ENCODE results near the gene RAPGEF5.

The RAPGEF5 gene

DNA sequence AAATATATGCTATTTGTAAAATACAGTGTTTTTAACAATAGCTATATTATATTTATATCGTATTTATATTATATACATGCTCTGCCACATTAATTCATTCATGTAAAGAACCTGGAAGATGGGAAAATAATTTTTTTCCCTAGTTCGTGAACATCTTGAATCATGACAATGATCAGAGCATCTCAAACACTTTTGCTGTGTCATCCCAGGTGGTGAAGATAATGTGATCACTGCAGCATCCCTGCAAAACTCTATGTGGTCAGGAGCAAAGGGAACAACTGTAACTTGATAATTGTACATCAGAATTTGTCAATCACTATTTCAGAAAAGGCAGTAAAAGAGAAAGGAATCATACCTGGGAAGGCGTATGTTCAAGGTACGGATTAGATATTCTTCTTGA lies 39.3 kb downstream of the RAPGEF5 start:
- no peak overlapping the region for H3K4me3 ChIP-seq (ENCODE audit: low read length)
- no peak overlapping the region for H3K27ac ChIP-seq (ENCODE audit: low read depth, low read length)
- no peaks in the 10 kb centered on the region for H3K27me3 ChIP-seq (ENCODE audit: control insufficient read depth, insufficient read depth, low read length)
- H3K9ac ChIP-seq (ENCODE audit: low read length), result no peak overlapping the region
- H3K36me3 ChIP-seq (ENCODE audit: control insufficient read depth, insufficient read depth, low read length), result no peaks in the 10 kb centered on the region
- no peaks in the 10 kb centered on the region for H3K4me1 ChIP-seq (ENCODE audit: control insufficient read depth, insufficient read depth, low read length)

DNA sequence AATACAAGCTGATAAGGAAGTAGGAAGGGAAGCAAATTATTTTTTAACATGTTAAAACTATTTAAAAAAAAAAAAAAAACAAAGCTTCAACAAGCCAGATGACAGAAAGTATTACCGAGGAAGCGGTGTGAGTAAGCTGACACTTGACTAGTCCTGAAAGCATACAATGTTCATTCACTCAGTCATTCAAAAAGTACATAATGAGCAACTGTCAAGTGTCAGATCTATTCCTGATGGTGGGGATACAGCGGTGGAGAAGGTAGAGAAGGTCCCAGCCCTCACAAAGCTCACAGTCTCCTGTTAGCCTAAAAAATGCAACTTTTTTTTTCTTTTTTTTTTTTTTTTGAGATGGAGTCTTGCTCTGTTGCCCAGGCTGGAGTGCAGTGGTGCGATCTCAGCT lies 40.0 kb downstream of the RAPGEF5 start:
- no peak overlapping the region for H3K27ac ChIP-seq (ENCODE audit: low read depth, low read length)
- no peaks in the 10 kb centered on the region for H3K36me3 ChIP-seq (ENCODE audit: control insufficient read depth, insufficient read depth, low read length)
- no peaks in the 10 kb centered on the region for H3K4me1 ChIP-seq (ENCODE audit: control insufficient read depth, insufficient read depth, low read length)
- no peak overlapping the region for H3K4me3 ChIP-seq (ENCODE audit: low read length)
- H3K9ac ChIP-seq (ENCODE audit: low read length), result no peak overlapping the region
- H3K27me3 ChIP-seq (ENCODE audit: control insufficient read depth, insufficient read depth, low read length), result no peaks in the 10 kb centered on the region

DNA sequence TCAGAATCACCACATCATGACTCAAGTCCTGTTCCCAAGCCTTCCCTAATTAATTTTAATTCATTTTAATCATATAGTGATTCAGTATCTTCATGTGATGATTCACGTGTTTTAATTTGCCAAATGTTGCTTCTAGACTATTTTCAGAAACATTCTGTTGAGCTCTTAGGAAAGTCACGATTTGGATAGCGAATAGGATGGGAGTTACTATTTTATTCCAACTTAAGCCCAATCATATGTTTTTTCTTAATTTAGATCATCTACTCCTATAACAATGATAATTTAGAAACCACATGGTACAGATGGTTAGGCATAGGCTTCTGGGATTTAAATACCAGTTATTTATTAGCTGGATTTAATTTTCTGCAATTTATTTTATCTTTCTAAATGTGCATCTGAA lies 49.1 kb downstream of the RAPGEF5 start:
- Histone ChIP-seq H3K27me3 (ENCODE audit: control insufficient read depth, insufficient read depth, low read length) (no peaks in the 10 kb centered on the region), H3K27ac (ENCODE audit: low read depth, low read length) (no peak overlapping the region), H3K36me3 (ENCODE audit: control insufficient read depth, insufficient read depth, low read length) (no peaks in the 10 kb centered on the region), H3K9ac (ENCODE audit: low read length) (no peak overlapping the region), H3K4me3 (ENCODE audit: low read length) (no peak overlapping the region), H3K4me1 (ENCODE audit: control insufficient read depth, insufficient read depth, low read length) (no peaks in the 10 kb centered on the region)

DNA sequence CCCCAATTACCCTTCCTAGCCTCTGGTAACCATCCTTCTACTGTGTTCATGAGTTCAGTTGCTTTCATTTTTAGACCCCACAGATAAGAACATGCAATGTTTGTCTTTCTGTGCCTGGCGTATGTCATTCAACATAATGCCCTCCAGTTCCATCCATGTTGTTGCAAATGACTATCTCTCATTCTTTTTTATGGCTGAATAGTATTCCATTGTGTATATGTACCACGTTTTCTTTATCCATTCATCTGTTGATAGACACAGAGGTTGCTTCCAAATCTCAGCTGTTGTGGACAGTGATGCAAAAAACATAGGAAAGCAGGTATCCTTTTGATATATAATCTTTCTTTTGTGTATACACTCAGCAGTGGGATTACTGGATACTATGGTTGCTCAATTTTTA lies 51.2 kb downstream of the RAPGEF5 start:
- no peaks in the 10 kb centered on the region for H3K4me1 ChIP-seq (ENCODE audit: control insufficient read depth, insufficient read depth, low read length)
- no peak overlapping the region for H3K4me3 ChIP-seq (ENCODE audit: low read length)
- H3K9ac ChIP-seq (ENCODE audit: low read length), result no peak overlapping the region
- no peak overlapping the region for H3K27ac ChIP-seq (ENCODE audit: low read depth, low read length)
- no peaks in the 10 kb centered on the region for H3K27me3 ChIP-seq (ENCODE audit: control insufficient read depth, insufficient read depth, low read length)
- H3K36me3 ChIP-seq (ENCODE audit: control insufficient read depth, insufficient read depth, low read length), result no peaks in the 10 kb centered on the region

DNA sequence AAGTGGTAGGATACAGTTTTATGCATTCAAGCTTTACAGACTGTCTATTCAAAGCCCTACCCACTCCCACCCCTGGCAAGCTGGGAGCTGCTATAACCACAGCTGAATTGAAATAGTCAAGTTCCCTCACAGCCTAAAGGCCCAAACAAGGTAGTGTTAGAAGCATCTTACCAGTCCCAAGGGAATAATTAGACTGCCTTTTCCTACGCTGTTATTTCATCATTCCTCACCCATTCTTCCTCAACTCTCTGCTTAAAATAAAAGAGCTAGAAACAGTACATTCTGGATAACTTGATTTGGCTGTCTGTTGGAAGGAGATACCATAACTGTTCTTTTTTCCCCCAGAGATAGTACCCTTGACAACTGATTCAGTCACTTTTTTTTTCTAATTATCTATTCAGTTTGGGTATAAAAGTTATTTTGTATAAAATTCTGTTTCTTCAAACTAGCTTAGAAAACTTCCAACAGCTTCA lies 54.0 kb downstream of the RAPGEF5 start:
- H3K27me3 ChIP-seq (ENCODE audit: control insufficient read depth, insufficient read depth, low read length), result no peaks in the 10 kb centered on the region
- no peak overlapping the region for H3K9ac ChIP-seq (ENCODE audit: low read length)
- H3K4me3 ChIP-seq (ENCODE audit: low read length), result no peak overlapping the region
- H3K4me1 ChIP-seq (ENCODE audit: control insufficient read depth, insufficient read depth, low read length), result no peaks in the 10 kb centered on the region
- no peaks in the 10 kb centered on the region for H3K36me3 ChIP-seq (ENCODE audit: control insufficient read depth, insufficient read depth, low read length)
- no peak overlapping the region for H3K27ac ChIP-seq (ENCODE audit: low read depth, low read length)

DNA sequence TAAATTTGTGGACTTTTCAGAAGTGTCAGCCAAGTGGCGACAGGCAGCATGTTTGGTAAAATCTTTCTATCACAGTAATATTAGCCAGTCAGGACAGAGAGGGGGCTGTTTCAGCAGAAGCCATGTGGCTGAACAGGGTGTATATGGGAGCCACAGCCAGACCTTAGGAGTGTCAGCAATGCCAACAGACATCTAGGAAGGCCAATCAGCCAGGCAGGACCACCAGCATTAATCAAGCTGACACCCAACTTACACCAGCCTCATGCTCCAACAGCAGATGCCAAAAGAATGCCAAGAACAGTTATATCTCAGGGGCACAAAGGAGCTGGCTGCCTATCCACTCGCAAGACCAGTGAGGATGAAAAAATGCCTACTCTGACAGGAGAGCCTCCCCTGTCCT lies 54.8 kb downstream of the RAPGEF5 start:
- Histone ChIP-seq H3K27me3 (ENCODE audit: control insufficient read depth, insufficient read depth, low read length) (no peaks in the 10 kb centered on the region), H3K4me1 (ENCODE audit: control insufficient read depth, insufficient read depth, low read length) (no peaks in the 10 kb centered on the region), H3K4me3 (ENCODE audit: low read length) (no peak overlapping the region), H3K27ac (ENCODE audit: low read depth, low read length) (no peak overlapping the region), H3K36me3 (ENCODE audit: control insufficient read depth, insufficient read depth, low read length) (no peaks in the 10 kb centered on the region), H3K9ac (ENCODE audit: low read length) (no peak overlapping the region)

DNA sequence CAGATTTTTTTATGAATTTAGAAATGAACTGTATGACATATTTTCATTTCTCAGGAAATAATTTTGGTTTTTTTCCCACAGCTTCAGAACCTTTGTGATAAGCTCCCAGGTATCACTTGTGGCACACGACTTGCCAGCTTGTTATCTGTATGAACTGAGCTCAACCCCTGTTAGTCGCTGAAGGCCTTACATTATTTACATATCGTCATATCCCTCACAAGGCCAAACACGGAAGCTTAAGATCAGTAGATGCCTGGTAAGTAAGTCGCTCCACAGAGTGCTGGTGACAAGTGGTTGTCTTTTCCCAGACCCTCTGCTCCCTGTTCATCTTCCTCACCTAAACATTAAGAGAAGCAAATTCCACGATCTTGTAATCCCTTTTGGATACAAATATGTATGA lies 55.2 kb downstream of the RAPGEF5 start:
- no peak overlapping the region for H3K27ac ChIP-seq (ENCODE audit: low read depth, low read length)

DNA sequence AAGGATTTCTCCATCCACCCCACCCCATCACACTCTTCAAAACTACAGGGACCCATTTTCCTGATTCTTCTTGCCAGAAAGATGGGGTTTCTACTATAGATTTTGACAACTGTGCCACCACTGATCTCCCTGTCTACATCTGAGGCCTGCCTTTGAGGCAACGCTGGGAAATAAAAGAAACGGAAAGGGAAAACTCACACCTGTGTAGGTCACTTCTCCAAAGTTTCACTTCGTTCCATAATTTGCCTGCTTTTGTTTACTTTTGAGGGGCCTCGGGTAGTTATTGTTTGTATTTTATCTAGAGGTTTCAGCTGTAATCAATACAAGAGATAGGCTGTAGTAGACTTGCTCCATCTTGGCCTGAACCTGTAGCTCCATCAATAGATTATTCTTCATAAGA lies 56.1 kb downstream of the RAPGEF5 start:
- H3K4me1 ChIP-seq (ENCODE audit: control insufficient read depth, insufficient read depth, low read length), result no peaks in the 10 kb centered on the region
- no peaks in the 10 kb centered on the region for H3K36me3 ChIP-seq (ENCODE audit: control insufficient read depth, insufficient read depth, low read length)
- no peak overlapping the region for H3K27ac ChIP-seq (ENCODE audit: low read depth, low read length)
- H3K9ac ChIP-seq (ENCODE audit: low read length), result no peak overlapping the region
- H3K27me3 ChIP-seq (ENCODE audit: control insufficient read depth, insufficient read depth, low read length), result no peaks in the 10 kb centered on the region
- no peak overlapping the region for H3K4me3 ChIP-seq (ENCODE audit: low read length)

More for the DNA sequence above, 55.2 kb downstream of the RAPGEF5 start:
- H3K4me3 ChIP-seq (ENCODE audit: low read length), result no peak overlapping the region
- no peak overlapping the region for H3K9ac ChIP-seq (ENCODE audit: low read length)
- H3K36me3 ChIP-seq (ENCODE audit: control insufficient read depth, insufficient read depth, low read length), result no peaks in the 10 kb centered on the region
- no peaks in the 10 kb centered on the region for H3K4me1 ChIP-seq (ENCODE audit: control insufficient read depth, insufficient read depth, low read length)
- H3K27me3 ChIP-seq (ENCODE audit: control insufficient read depth, insufficient read depth, low read length), result no peaks in the 10 kb centered on the region

DNA sequence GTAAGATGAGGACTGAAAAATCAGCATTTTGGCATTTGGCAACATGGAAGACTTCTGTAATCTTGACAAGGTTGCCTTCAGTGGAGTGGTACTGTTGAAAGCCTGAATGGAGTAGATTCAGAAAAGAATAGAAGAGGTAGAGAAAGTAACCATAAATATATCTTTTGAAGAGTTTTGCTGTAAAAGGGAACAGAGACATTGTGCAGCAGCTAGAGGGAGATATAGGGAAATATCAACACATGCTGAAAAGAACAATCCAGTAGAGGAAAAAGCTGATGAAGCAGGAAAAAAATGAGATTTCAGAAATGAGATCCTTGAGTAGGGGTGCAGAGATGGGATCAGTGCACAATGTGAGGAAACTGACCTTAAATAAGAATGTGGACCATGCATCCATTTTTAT lies 60.0 kb downstream of the RAPGEF5 start:
- Histone ChIP-seq H3K4me3 (ENCODE audit: low read length) (no peak overlapping the region), H3K9ac (ENCODE audit: low read length) (no peak overlapping the region), H3K27me3 (ENCODE audit: control insufficient read depth, insufficient read depth, low read length) (no peaks in the 10 kb centered on the region), H3K36me3 (ENCODE audit: control insufficient read depth, insufficient read depth, low read length) (no peaks in the 10 kb centered on the region), H3K4me1 (ENCODE audit: control insufficient read depth, insufficient read depth, low read length) (no peaks in the 10 kb centered on the region), H3K27ac (ENCODE audit: low read depth, low read length) (no peak overlapping the region)

DNA sequence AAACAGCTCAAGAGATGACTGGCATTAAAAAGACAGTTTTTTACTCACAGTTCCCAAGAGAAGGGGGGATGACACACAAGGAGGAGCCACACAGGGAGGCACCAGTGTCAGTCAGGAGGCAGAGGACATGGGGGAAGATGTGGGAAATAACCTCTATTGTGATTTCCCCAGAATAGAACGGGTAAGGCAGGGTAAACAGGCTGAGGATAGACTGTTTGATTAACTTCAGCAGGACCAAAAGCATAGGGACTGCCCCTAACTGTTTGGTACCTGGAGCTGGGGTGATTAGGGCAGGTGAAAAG lies 60.7 kb downstream of the RAPGEF5 start:
- H3K9ac ChIP-seq (ENCODE audit: low read length), result no peak overlapping the region
- no peak overlapping the region for H3K4me3 ChIP-seq (ENCODE audit: low read length)
- H3K4me1 ChIP-seq (ENCODE audit: control insufficient read depth, insufficient read depth, low read length), result no peaks in the 10 kb centered on the region
- H3K27ac ChIP-seq (ENCODE audit: low read depth, low read length), result no peak overlapping the region
- H3K36me3 ChIP-seq (ENCODE audit: control insufficient read depth, insufficient read depth, low read length), result no peaks in the 10 kb centered on the region
- H3K27me3 ChIP-seq (ENCODE audit: control insufficient read depth, insufficient read depth, low read length), result no peaks in the 10 kb centered on the region

DNA sequence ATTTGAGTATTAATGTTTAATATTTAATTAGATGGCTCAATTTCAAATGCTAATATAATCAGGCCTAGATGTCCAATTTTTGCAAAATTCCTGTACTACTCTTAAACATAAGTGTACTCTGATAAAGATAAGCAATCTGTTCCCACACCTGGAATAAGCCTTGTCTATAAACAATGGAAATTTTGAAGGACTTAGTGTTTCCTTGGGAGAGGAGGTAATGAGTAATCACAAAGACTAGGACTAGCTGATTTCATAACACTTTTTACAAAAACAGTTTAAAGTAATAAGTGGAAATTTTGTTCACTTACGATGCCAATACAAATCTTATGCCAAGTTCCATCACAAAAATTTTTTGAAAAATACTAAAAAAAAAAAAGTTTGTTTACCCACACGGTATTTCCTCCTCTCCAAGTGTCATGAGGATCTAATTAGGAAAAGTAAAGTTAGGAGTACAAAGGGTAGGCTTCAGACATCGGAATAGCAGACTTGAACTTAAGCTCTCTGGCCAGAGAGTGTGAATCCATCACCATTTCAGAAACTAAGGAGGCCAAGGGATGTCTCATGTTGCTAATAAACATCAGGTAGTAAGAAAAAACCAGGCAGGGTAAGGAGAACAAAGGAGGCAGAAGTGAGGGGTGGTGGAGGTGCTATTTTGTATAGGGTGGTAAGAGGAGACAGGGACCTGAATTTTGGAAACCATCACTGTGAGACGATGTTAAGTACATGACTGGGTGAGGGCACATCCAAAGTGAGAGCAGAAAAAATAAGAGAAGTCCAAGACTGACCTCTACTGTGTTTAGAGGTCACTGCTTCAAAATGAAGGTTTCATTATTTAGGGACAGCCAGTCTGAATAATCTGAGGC lies 61.3 kb downstream of the RAPGEF5 start:
- H3K4me3 ChIP-seq (ENCODE audit: low read length), result no peak overlapping the region
- H3K27ac ChIP-seq (ENCODE audit: low read depth, low read length), result no peak overlapping the region
- H3K9ac ChIP-seq (ENCODE audit: low read length), result no peak overlapping the region

DNA sequence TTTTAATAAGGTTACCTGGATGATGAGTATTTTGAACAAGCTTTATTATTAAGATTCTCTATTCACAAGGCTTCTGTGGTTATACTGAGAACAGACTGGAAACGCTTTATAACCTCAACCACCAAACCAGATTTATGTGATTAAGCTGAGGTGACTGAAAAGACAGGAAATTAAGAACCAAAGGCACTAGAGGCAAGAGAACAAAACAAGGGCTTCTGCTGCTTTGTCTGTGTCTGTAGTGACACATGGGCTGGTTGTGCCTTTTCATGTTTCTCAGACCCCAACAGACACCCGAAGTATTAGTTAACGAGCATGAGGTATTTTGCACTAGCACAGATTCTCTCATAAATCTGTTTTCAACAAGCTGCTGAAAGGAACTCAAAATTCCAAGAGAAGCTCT lies 64.4 kb downstream of the RAPGEF5 start:
- H3K4me3 ChIP-seq (ENCODE audit: low read length), result no peak overlapping the region
- no peaks in the 10 kb centered on the region for H3K4me1 ChIP-seq (ENCODE audit: control insufficient read depth, insufficient read depth, low read length)
- no peak overlapping the region for H3K9ac ChIP-seq (ENCODE audit: low read length)
- H3K27me3 ChIP-seq (ENCODE audit: control insufficient read depth, insufficient read depth, low read length), result no peaks in the 10 kb centered on the region
- H3K36me3 ChIP-seq (ENCODE audit: control insufficient read depth, insufficient read depth, low read length), result no peaks in the 10 kb centered on the region
- H3K27ac ChIP-seq (ENCODE audit: low read depth, low read length), result no peak overlapping the region

More for the DNA sequence above, 61.3 kb downstream of the RAPGEF5 start:
- H3K4me1 ChIP-seq (ENCODE audit: control insufficient read depth, insufficient read depth, low read length), result no peaks in the 10 kb centered on the region
- no peaks in the 10 kb centered on the region for H3K27me3 ChIP-seq (ENCODE audit: control insufficient read depth, insufficient read depth, low read length)
- no peaks in the 10 kb centered on the region for H3K36me3 ChIP-seq (ENCODE audit: control insufficient read depth, insufficient read depth, low read length)

DNA sequence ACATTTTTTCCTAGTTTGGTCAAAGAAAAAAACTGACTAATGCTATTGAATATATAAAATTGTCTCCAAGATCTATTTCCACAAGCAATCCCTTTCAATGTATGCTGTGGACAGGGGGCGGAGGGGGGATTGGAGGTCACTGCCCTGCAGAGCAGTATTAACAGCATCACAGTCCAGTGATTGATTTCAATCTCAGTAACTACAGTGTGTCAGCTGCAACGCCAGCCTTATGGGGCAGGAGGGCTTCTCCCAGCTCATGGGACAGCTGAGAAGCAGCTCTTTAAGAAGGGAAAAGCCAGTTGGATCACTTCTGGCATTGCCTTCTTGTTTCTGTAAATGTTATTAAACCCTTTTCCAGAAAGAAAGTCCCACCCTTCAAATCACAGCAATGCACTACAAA lies 65.0 kb downstream of the RAPGEF5 start:
- Histone ChIP-seq H3K36me3 (ENCODE audit: control insufficient read depth, insufficient read depth, low read length) (no peaks in the 10 kb centered on the region), H3K4me1 (ENCODE audit: control insufficient read depth, insufficient read depth, low read length) (no peaks in the 10 kb centered on the region), H3K9ac (ENCODE audit: low read length) (no peak overlapping the region), H3K27me3 (ENCODE audit: control insufficient read depth, insufficient read depth, low read length) (no peaks in the 10 kb centered on the region), H3K27ac (ENCODE audit: low read depth, low read length) (no peak overlapping the region), H3K4me3 (ENCODE audit: low read length) (no peak overlapping the region)

Measured in rectal smooth muscle tissue (tissue), 1 donor.